GM13976 (cell line): Measurements from ENCODE around the gene BIRC5.
A peak's percentile ranks its signal among the peaks of the same experiment; 100 is the strongest.

Source experiments
- DNase-seq: peaks from one replicate; pipeline ENCODE4 v3.0.0; 2012; ENCODE audit warnings: low spot score
- CTCF ChIP-seq: IDR thresholded peaks from 2 replicates; pipeline ENCODE4 v1.5.1; 2012; ENCODE audit warnings: borderline replicate concordance, mild to moderate bottlenecking; ENCODE audit not compliant: insufficient read depth; ENCODE audit errors: extremely low read depth, missing control alignments, control extremely low read depth
- in situ Hi-C: fragments of 300-500 bp; cut with MboI; formaldehyde crosslinking; loops from one replicate; pipeline ENCODE4 v1.12.0; 2022; ENCODE audit warnings: low sequenced_read_pairs, mixed read lengths, inconsistent platforms; ENCODE audit not compliant: unreplicated experiment

BIRC5 gene

GRCh38 chr17:78175643-78175981, 38.4 kb upstream of the BIRC5 start:
- in situ Hi-C loops, result no loop called here
- no peak for DNase-seq
- no peak for TF ChIP-seq CTCF

- DNase-seq, result peak; percentile 82
- in situ Hi-C loops, result no loop called here
- peak; percentile 96 for TF ChIP-seq CTCF
Observed at GRCh38 chr17:78176548-78177025, 37.5 kb upstream of the BIRC5 start.

GRCh38 chr17:78179372-78179771, 34.7 kb upstream of the BIRC5 start:
- TF ChIP-seq CTCF, result no peak
- in situ Hi-C loops, result no loop called here
- no peak for DNase-seq

GRCh38 chr17:78180083-78180482, 34.0 kb upstream of the BIRC5 start:
- DNase-seq, result no peak
- TF ChIP-seq CTCF, result no peak
- in situ Hi-C loops, result no loop called here

GRCh38 chr17:78180508-78180907, 33.5 kb upstream of the BIRC5 start:
- in situ Hi-C loops, result no loop called here
- no peak for TF ChIP-seq CTCF
- DNase-seq, result no peak

GRCh38 chr17:78182504-78182903, 31.5 kb upstream of the BIRC5 start:
- in situ Hi-C loops, result no loop called here
- TF ChIP-seq CTCF, result no peak

GRCh38 chr17:78183916-78184315, 30.1 kb upstream of the BIRC5 start:
- TF ChIP-seq CTCF, result no peak
- no peak for DNase-seq
- in situ Hi-C loops, result no loop called here

More at GRCh38 chr17:78182504-78182903, 31.5 kb upstream of the BIRC5 start:
- DNase-seq, result no peak
